Ecto neural progenitor cell (in vitro differentiated cells): Measurements from ENCODE around the gene TRABD.
"Not testable (repeated sequence)": the region's sequence is repeated elsewhere in the genome, so short reads cannot be mapped to it uniquely, and the experiment has no call there.

Source experiments
- DNase-seq: peaks from one replicate; pipeline ENCODE4 v3.0.0-alpha.2; 2018; ENCODE audit warnings: low spot score

Gene TRABD, protein sequence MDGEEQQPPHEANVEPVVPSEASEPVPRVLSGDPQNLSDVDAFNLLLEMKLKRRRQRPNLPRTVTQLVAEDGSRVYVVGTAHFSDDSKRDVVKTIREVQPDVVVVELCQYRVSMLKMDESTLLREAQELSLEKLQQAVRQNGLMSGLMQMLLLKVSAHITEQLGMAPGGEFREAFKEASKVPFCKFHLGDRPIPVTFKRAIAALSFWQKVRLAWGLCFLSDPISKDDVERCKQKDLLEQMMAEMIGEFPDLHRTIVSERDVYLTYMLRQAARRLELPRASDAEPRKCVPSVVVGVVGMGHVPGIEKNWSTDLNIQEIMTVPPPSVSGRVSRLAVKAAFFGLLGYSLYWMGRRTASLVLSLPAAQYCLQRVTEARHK

DNA sequence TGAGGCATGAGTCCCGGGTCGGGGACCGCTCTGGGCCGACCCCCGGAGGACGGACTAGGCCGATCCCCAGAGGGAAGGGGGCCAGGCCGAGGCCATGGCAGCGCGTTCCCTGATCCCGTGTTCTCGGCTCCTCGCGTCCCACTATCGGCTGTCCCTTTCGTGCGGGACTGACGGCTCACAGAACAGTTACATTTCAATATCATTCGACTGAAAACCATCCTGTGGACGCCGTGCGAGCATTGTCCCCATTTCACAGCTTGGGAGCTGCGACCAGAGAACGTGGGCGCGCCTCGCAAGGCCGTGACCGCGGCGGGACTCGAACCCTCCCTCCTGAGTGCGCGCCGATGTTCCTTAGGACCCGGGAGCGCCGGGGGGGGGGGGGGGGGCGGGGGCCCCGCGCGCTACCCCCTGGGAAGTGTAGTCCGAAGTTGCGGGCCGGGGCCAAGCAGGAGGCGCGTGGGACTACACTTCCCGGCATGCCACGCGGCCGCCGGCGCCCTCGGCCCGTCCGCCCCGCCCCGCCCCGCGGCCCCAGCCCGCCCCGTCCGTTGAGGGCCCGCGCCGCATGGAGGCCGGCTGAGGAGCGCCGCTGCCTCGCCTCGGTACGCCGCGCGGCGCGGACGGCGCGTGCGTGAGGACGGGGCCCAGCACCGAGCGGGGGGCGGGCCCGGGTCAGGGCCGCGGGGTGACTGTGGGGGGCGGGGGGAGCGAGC is at the start of gene TRABD:
Gene TRABD, plus strand, starts transcription at position 539 of the 713 bp plus-strand sequence. CDS start 7,148 bp downstream, outside the sequence.
- DNase-seq, result peak; percentile 95

DNA sequence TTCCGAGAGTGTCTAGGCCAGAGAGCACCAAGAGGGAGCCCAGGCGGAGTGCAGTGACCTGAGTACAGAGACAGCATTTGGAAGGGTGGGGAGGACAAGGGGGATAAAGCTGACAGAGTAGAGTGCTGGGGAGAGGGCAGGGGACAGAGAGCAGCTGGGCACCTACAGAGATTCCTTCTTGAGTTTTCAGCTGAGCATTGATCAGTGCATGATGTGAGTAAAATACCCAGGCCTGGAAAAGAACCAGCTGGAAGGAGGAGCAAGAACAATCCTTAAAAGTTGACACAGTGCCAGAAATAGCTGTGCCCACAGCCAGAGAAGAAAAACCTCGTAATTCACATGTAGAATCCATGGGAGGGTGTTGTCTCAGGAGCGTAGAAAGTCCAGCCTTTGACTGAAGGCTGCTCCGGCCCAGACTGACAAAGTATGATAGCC is 49.1 kb upstream of the TRABD start:
- DNase-seq, result no peak

DNA sequence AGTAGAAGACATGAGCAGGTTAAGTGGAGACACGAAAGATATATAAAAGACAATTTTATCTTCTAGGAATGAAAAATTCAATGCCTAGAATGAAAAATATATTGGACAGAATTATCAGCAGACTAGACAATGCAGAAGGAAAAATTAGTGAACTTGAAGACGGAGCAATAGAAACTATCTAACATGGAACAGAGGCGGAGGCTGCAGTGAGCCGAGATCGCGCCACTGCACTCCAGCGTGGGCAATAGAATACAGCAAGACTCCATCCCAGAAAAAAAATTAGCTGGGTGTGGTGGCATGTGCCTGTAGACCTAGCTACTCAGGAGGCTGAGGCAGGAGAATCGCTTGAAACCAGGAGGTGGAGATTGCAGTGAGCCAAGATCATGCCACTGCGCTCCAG is 48.4 kb upstream of the TRABD start:
- not testable (repeated sequence) for DNase-seq

DNA sequence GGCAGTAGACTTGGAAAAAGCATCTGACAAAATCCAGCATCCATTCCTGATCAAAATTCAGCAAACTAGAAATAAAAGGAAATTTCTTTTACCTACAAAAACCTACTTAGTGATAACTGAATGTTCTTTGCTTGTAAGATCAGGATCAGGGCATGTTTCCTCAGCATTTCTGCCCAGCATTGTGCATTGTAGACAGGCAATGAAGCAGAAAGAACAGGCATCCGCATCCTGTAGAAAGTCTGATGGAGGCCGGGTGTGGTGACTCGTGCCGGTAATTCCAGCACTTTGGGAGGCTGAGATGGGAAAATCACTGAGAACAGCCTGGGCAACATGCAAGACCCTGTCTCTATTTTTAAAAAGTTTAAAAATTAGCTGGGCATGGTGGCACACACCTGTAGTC is 47.7 kb upstream of the TRABD start:
- no peak for DNase-seq

DNA sequence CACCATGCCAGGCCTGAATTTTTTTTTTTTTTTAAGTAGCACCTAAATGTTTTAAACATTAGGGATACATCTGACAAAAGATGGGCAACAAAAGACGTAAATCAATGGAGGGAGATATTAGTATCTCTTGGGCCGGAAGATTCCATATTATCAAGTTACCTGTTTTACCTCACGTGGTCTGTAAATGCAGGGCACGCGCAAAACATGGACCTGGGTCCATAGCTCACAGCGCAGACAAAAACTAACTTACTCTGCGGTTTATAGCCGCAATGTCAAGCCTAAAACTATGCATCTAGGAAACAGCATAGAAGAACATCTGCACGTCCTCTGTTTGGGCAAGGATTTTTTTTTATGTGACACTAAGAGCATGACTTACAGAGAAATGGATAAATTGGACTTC is 46.7 kb upstream of the TRABD start:
- DNase-seq, result no peak

DNA sequence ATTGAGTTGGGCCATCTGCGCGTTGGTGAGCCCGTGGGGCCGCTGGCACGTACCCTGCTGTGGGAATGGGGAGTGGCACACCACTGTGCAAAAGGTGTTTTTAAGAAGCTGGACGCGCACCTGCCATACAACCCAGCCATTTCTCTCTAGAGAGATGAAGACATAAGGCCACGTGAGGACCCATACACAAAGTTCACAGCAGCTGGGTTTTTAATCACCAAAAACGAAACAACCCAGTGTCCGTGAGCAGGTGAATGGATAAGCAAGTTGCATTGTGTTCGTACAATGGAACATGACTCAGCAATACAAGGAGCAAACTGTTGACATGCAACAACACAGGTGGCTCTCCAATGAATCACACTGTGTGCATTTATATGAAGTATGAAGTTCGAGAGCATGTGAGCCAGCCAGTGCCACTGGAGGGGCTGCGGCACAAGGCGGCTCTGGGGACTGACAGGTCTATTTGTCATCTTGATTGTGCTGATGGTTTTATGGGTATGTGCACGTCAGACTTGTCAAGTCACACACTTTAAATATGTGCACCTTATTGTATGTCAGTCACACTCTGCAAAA is 45.8 kb upstream of the TRABD start:
- no peak for DNase-seq

DNA sequence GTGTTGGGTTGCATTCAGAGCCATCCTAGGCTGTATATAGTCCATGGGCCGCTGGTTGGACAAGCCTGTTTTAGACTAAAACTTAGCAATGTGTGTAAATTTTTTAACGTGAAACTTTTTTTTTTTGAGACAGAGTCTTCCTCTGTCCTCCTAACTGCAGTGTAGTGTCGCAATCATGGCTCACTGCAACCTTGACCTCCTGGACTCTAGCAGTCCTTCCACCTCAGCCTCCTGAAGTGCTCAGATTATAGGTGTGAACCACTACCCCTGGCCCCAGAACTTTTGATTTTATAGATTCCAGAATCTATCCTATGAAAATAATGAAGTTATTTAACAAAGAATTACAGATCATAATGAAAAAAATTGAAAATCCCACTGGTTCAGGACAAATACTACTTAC is 45.1 kb upstream of the TRABD start:
- DNase-seq, result no peak

DNA sequence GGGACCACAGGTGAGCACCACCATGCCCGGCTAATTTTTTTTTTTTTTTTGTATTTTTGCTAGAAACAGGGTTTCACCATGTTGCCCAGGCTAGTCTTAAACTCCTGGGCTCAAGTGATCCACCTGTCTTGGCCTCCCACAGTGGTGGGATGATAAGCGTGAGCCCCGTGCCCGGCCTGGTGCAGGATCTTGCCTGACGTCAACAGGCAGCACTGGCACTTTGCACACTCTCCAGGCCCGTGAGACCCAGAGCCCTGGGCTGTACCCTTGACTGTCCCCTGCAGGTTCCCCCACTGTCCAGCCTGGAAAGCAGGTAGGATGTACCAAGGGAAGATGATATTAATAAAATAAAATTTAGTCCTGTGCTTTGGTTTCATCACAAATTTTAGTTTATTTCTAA is 44.3 kb upstream of the TRABD start:
- DNase-seq, result no peak

DNA sequence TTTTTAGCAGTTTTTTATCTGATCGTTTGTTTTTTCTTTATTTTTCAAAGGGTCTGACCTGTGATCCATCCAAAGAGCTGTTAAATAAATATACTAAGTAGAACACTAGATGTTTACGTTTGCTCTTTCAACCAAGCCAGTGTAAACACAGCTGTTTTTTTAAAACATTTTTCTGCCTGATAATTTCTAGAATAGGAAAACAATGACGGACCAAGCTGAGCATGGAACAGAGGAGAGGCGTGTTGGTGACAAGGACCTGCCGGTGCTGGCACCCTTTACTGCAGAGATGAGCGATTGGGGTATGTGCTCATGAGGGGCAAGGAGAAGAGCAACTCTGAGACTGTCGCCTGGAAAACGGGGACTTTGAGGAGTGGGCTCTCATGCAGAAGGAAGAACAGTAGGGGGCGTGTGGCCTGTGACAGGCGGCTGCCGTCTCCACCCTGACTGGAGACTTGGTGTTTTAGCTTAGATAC is 43.8 kb upstream of the TRABD start:
- DNase-seq, result no peak

DNA sequence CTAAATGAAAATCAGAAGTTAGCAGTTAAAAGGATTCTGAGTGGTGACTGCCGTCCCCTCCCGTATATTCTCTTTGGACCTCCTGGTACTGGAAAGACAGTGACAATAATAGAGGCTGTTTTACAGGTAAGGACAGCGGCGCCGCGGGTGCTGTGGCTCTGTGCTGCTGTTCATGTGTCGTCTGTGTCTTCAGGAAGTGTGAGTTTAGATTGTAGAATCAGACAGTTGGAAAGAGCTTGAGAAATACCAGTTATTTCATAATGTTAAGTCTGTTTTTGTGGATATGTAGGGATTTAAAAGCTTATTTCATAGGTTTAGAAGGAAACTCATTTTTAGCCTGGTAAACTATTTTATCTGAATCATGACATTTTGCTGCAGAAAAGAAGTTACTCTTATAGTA is 42.6 kb upstream of the TRABD start:
- DNase-seq, result no peak

DNA sequence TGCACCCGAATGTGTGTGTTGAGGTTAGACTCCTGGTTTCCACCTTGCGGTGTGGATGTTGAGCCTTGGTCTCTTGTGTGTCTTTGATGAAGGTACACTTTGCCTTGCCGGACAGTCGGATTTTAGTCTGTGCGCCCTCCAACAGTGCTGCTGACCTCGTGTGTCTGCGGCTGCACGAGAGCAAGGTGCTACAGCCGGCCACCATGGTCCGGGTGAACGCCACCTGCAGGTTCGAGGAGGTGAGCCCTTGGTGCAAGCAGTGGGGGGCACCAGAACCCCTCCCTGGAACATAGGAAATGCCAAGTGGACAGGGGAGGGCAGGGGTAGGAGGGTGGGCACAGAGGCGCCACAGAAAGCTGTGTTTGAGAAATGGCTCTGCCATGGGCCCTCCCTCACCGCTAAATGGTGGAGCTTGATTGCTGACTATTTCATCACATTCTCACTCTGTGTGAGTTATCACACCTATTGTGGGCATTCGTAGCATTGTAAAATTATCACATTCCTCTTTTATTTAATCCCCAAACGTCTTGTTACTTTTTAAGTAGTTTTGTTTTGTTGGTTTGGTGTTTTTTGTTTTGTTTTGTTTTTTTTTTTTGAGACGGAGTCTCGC is 41.6 kb upstream of the TRABD start:
- DNase-seq, result no peak

DNA sequence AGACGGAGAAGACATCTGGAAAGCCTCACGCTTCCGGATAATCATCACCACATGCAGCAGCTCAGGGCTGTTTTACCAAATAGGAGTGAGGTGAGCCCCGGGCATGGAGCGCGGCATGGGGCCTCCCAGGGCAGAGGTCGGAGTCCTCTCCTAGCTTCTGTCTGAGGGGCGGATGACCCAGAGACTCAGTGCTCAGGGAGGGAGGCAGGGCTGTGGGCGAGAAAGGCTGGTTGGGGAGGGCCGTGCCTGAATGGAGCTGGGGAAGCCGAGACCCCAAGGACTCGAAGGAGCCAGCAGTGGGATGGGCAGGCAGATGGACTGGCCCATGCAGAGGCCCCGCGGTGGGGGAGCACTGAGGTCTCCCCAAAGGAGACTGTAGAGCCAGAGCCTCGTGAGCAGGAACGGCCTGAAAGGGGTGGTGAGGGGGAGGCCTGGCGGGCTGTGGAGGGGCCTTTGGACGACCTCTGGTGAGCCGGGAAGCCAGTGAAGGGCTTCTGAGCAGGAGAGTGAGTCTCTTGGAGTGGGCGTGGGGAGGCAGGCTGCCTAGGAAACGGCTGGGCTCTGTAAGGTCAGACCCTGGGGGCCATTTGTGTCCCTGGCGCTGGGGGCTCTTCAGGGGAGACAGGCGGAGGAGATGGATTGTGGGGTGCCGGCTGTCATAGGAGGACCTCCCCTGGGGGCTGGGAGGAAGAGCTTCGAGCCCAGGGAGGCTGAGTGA is 39.8 kb upstream of the TRABD start:
- no peak for DNase-seq

DNA sequence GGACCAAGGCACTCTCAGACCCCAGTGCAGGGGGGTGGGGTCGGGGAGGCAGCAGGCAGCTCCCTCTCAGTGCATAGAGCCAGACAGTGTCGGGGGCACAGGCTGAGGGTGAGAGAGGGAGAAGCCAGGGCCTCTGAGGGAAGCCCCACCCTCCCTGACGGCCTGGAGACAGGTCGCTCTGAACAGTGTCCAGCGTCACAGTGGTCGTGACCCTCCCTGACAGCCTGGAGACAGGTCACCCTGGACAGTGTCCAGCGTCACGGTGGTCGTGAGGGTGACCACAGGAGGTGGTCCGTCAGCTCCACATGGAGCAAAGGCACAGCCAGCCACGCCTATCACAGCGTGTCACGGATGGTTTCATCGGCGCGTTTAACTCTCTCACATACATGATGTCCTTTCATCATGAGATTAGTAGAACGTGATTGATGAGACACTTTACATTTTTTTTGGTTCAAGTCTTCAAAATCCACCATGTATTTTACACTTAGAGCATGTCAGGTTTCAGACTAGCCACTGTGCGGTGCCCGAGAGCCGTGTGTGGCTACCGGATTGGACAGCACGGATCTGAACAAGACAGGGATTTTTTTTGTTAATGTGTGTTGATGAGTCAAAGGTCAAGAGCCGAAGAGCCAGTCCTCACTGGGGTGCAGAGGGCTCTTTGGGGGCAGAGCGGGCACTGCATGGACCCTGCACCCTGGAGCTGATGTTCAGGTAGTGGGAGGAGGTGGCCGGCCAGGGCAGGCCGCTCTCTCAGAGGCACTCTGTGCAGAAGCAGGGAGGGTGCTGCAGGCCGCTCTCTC is 39.1 kb upstream of the TRABD start:
- DNase-seq, result no peak

DNA sequence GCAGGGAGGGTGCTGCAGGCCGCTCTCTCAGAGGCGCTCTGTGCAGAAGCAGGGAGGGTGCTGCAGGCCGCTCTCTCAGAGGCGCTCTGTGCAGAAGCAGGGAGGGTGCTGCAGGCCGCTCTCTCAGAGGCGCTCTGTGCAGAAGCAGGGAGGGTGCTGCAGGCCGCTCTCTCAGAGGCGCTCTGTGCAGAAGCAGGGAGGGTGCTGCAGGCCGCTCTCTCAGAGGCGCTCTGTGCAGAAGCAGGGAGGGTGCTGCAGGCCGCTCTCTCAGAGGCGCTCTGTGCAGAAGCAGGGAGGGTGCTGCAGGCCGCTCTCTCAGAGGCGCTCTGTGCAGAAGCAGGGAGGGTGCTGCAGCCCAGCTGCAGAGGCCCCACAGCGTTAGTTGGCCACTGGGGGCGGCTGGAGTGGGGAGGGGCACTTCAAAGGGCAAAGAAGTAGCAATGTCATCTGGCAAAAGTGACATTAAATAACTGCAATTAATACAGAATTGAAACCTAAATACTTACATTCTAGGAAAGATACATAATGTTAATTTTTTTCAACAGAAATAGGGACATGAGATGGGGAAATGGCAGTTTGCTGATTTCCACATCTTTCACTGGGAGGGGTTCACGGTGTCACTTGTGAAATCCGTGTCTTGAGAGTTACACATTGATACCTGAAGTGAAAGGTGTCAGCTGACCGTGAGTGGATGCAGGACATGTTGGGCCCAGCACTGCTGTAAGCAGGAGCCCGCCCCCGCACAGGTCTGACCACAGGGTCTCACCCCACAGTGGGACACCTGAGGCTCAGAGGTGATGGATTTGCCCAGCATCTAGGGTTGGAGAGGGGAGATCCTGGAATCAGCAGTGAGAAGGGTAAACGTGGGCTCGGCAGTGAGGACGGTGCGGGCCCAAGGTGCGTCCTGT is 38.2 kb upstream of the TRABD start:
- not testable (repeated sequence) for DNase-seq

DNA sequence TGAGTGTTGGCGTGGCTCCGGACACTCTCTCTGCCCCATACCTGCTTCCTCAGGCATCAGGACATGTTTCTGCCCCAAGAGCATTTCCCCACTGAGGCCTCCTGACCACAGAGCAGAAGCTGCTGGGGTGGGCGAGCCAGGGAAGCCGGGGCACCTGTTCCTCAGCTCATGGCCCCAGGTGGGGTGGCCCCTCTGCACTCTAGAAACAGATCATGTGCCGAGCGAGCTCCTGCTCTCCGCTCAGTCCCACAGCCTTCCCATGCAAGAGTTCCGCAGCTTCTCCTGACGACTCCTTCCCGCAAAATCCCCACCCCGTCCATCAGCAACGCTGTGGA is 37.6 kb upstream of the TRABD start:
- no peak for DNase-seq

DNA sequence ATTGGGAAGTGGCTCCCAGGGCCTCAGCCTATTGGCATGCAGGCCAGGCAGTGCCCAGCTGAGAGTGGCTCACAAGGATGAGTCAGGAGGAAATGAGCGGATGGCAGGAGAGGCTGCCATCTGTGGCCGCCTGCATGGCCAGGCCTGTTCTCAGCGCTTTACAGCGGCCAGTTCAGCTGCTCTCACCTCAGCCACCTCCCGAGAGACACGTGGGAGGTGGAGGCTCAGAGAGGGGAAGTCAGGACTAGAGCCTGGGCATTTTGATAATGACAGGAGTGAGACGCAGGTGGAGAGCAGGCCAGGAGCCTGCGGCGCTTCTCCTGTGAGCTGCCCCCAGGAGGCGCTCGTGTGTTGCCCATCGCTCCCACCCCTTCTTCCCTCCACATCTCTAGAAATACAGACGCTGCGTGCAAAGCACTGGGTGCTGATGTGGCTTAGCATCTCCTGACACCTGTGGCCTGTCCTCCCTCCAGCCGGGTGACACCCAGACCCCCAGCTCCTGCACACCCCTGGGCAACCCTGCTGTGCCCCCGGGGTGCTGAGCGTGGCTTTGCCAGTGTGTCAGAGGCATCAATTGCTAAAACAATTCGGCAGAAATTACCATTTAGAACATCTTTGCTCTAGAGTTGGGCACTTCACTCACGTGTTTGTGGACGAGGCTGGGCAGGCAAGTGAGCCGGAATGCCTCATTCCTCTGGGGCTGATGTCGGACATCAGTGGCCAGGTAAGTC is 36.6 kb upstream of the TRABD start:
- DNase-seq, result peak; percentile 79

DNA sequence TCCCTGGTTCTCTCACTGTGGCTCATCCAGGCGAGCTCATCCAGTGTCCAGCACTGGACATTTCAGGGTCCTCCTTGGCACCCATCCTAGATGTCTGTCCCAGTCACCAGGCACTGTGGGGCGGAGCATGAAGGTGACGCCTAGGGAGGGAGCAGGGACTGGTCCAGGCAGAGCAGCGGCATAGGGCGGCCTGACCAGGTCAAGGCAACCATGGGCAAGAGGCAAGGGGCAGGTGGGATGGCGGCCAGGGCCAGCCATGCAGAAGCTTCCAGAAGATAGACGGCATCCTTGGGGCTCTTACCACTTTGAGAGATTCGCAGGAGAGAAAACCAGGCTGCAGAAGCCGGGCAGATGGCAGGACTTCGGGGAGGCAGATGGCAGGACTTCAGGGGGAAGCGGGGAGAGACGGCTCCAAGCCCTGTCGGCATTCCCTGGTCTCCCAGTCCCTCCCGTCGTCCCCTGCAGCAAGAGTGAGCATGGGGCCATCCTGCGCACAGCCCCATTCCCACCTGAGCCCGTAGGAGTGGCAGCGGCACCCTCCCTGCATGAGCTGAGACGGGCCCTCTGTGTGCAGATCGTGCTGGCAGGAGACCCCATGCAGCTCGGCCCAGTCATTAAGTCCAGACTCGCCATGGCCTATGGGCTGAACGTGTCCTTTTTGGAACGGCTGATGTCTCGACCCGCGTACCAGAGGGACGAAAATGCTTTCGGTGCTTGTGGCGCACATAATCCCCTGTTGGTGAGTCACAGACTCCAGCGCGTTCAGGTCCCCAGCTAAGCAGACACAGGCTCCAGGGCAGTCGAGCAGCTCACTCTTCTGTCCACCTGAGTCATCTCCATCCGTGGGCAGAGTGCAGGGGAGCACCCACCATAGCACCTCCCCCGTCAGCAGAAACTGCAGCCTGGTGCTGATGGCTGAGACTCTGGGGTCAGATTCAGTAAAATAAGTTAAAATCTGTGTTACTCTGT is 35.3 kb upstream of the TRABD start:
- no peak for DNase-seq
